Kidney (tissue), 14 donors: Measurements from ENCODE around the gene FAM209A. TPM values are rescaled to one million over a fixed set of nuclear protein-coding genes. Genes with fewer than 3 reads are reported as not detected.
"Not testable (repeated sequence)": the region's sequence is repeated elsewhere in the genome, so short reads cannot be mapped to it uniquely, and the experiment has no call there.

Experiments used
- DNase-seq, 5 donors: peaks; one replicate each; pipeline ENCODE4 v3.0.0-alpha.2; 2013 to 2020
- FAIRE-seq: peaks from 2 replicates; lab custom pipeline; 2012; peaks lifted over from hg19 to GRCh38; lab: Jason Lieb, UNC
- H3K27ac ChIP-seq, 2 donors: one replicate each; pipeline ENCODE4 v1.7.0; 2013; ENCODE audit warnings: low read depth in 2 of 2, low read length in 2 of 2, inconsistent platforms in 1 of 2
- H3K27me3 ChIP-seq: one replicate; pipeline ENCODE4 v1.7.1; 2013; ENCODE audit warnings: low read length, inconsistent platforms; ENCODE audit not compliant: control insufficient read depth, insufficient read depth
- H3K36me3 ChIP-seq, 3 donors: one replicate each; pipeline versions ENCODE4 v1.7.0 to v1.7.1; 2013; ENCODE audit warnings: low read length in 3 of 3, control low read depth in 1 of 3, inconsistent platforms in 1 of 3; ENCODE audit not compliant: insufficient read depth in 3 of 3, control insufficient read depth in 2 of 3
- H3K4me1 ChIP-seq, 3 donors: one replicate each; pipeline versions ENCODE4 v1.7.0 to v1.7.1; 2013; ENCODE audit warnings: low read length in 3 of 3, inconsistent platforms in 1 of 3, low read depth in 1 of 3; ENCODE audit not compliant: control insufficient read depth in 2 of 3, insufficient read depth in 2 of 3
- H3K4me3 ChIP-seq, 3 donors: one replicate each; pipeline versions ENCODE4 v1.7.0 to v1.8.1; 2013; ENCODE audit warnings: low read length in 3 of 3, control low read depth in 1 of 3, inconsistent platforms in 1 of 3
- H3K9ac ChIP-seq, 3 donors: one replicate each; pipeline versions ENCODE4 v1.7.0 to v1.7.1; 2013; ENCODE audit warnings: low read length in 3 of 3, control low read depth in 1 of 3, inconsistent platforms in 1 of 3
- H3K9me3 ChIP-seq, 3 donors: one replicate each; pipeline versions ENCODE4 v1.7.0 to v1.7.1; 2013; ENCODE audit warnings: low read length in 3 of 3, control low read depth in 1 of 3, inconsistent platforms in 1 of 3; ENCODE audit not compliant: control insufficient read depth in 2 of 3, insufficient read depth in 1 of 3
- CTCF ChIP-seq: IDR thresholded peaks from 3 replicates; pipeline ENCODE4 v1.5.1; 2012; ENCODE audit warnings: mild to moderate bottlenecking, moderate library complexity, borderline replicate concordance; ENCODE audit not compliant: insufficient read depth; ENCODE audit errors: extremely low read depth
- intact Hi-C: fragments of 100-400 bp; cut with DNase I; formaldehyde crosslinking; loops from one replicate; pipeline ENCODE4 v1.11.1; 2022
- polyA plus RNA-seq: library from polyadenylated mRNA; stranded (reverse); fragments of 350-450 nt; fragmentation: Illumina TruSeq; extraction: RNeasy Lipid Tissue Mini Kit (QIAGEN cat#74804); gene quantifications from one replicate; pipeline ENCODE4 v1.2.3, GENCODE V29; 2014; ENCODE audit warnings: low read depth, low replicate concordance; ENCODE audit not compliant: insufficient read depth
- total RNA-seq: library from RNA; stranded (reverse); fragmentation: NEBNext Ultra II Directional; extraction: Animal tissue kit (Norgen Biotek cat#: 25700); gene quantifications from one replicate; pipeline ENCODE4 v1.2.1, GENCODE V29; 2021
- donor health status: control.
- donor health status: control.
- donor health status: control.
- donor health status: control.
- donor health status: control.
- donor health status: DM: yes; HTN: yes; CAD: no.
- donor health status: Normal renal cell carcinoma (clear cell type).

Gene FAM209A
- total and polyA plus RNA-seq, 2 donors from 2014 or later, result 0.38 TPM; not detected in 1

GRCh38 chr20:56552911-56553629 lies 28.5 kb downstream of the FAM209A start:
- Histone ChIP-seq H3K27ac (no peak overlapping the region), H3K9me3 (no peaks in the 10 kb centered on the region), H3K4me3 (no peak overlapping the region), H3K36me3 (no peaks in the 10 kb centered on the region), H3K4me1 (no peaks in the 10 kb centered on the region), H3K9ac (no peak overlapping the region), H3K27me3 (peaks cover 2% of the 10 kb centered on the region)
- DNase-seq (no peak), FAIRE-seq (no peak)
- no peak for TF ChIP-seq CTCF
- intact Hi-C loops, result no loop called here

GRCh38 chr20:56554869-56555268 lies 30.3 kb downstream of the FAM209A start:
- DNase-seq (peak in 2 of 5 donors; percentile 14 to 47), FAIRE-seq (no peak)
- no peak overlapping the region for H3K9ac ChIP-seq
- no peaks in the 10 kb centered on the region for H3K9me3 ChIP-seq
- H3K27ac ChIP-seq, result no peak overlapping the region
- no peak for TF ChIP-seq CTCF
- H3K27me3 ChIP-seq, result peaks cover 2% of the 10 kb centered on the region
- H3K4me1 ChIP-seq, result no peaks in the 10 kb centered on the region
- intact Hi-C loops, result no loop called here
- no peaks in the 10 kb centered on the region for H3K36me3 ChIP-seq
- H3K4me3 ChIP-seq, result no peak overlapping the region

- FAIRE-seq, result no peak
- H3K27ac ChIP-seq, result no peak overlapping the region
- no peak overlapping the region for H3K4me3 ChIP-seq
- no peak overlapping the region for H3K9ac ChIP-seq
- H3K27me3 ChIP-seq, result no peaks in the 10 kb centered on the region
- no peak for TF ChIP-seq CTCF
- H3K9me3 ChIP-seq, result no peaks in the 10 kb centered on the region
- intact Hi-C loops, result no loop called here
- no peaks in the 10 kb centered on the region for H3K4me1 ChIP-seq
- H3K36me3 ChIP-seq, result no peaks in the 10 kb centered on the region
- DNase-seq, result no peak
Measured at GRCh38 chr20:56558968-56559367, 34.4 kb downstream of the FAM209A start.

- H3K27me3 ChIP-seq, DNase-seq, H3K9me3 ChIP-seq, H3K36me3 ChIP-seq, intact Hi-C loops, FAIRE-seq, H3K9ac ChIP-seq, H3K4me3 ChIP-seq, H3K27ac ChIP-seq, H3K4me1 ChIP-seq: not testable (repeated sequence)
Measured at GRCh38 chr20:56564526-56564925, 40.0 kb downstream of the FAM209A start.
